Lung (tissue), 12 donors: Measurements from ENCODE around the gene EYA4. TPM values are rescaled to one million over a fixed set of nuclear protein-coding genes. Genes with fewer than 3 reads are reported as not detected.

Source experiments
- ATAC-seq: fragments of 200-7000 bp; cut with Tn5 transposase; one replicate; pipeline ENCODE4 v1.9.1; 2020; ENCODE audit warnings: moderate number of reproducible peaks; ENCODE audit not compliant: insufficient read depth, low FRiP score
- DNase-seq, 3 donors: peaks; one replicate each; pipeline ENCODE4 v3.0.0-alpha.2; 2013 to 2017
- H3K27ac ChIP-seq, 2 donors: one replicate each; pipeline ENCODE4 v1.5.1; 2013; ENCODE audit warnings: mild to moderate bottlenecking in 2 of 2, moderate library complexity in 2 of 2, control low read depth in 1 of 2, inconsistent platforms in 1 of 2, low read depth in 1 of 2, low read length in 1 of 2
- H3K27me3 ChIP-seq, 3 donors: one replicate each; pipeline ENCODE4 v1.5.1; 2013; ENCODE audit warnings: low read length in 2 of 3; ENCODE audit not compliant: control insufficient read depth in 3 of 3, insufficient read depth in 3 of 3
- H3K36me3 ChIP-seq, 4 donors: one replicate each; pipeline ENCODE4 v1.5.1; 2013; ENCODE audit warnings: low read length in 4 of 4, mild to moderate bottlenecking in 1 of 4, moderate library complexity in 1 of 4; ENCODE audit not compliant: control insufficient read depth in 4 of 4, insufficient read depth in 4 of 4
- H3K4me1 ChIP-seq, 5 donors: one replicate each; pipeline ENCODE4 v1.5.1; 2013; ENCODE audit warnings: low read length in 5 of 5, mild to moderate bottlenecking in 2 of 5, moderate library complexity in 1 of 5; ENCODE audit not compliant: control insufficient read depth in 5 of 5, insufficient read depth in 5 of 5
- H3K4me3 ChIP-seq: one replicate; pipeline ENCODE4 v1.5.1; 2013; ENCODE audit warnings: mild to moderate bottlenecking, control low read depth, moderate library complexity
- H3K9ac ChIP-seq, 2 donors: one replicate each; pipeline ENCODE4 v1.5.1; 2013; ENCODE audit warnings: low read length in 2 of 2, control low read depth in 1 of 2; ENCODE audit not compliant: insufficient read depth in 1 of 2
- H3K9me3 ChIP-seq, 4 donors: one replicate each; pipeline ENCODE4 v1.5.1; 2013; ENCODE audit warnings: low read length in 3 of 4, mild to moderate bottlenecking in 1 of 4, moderate library complexity in 1 of 4; ENCODE audit not compliant: control insufficient read depth in 4 of 4, insufficient read depth in 3 of 4
- CTCF ChIP-seq: IDR thresholded peaks from 2 replicates; pipeline ENCODE4 v1.5.1; 2012; ENCODE audit warnings: mild to moderate bottlenecking; ENCODE audit errors: control extremely low read depth, extremely low read depth
- WGBS, 2 donors: extraction: QIAGEN DNeasy Blood & Tissue Kit; methylation state at CpG; one replicate each; pipeline ENCODE4 v1.1.7; 2013; 5-methylcytosine and 5-hydroxymethylcytosine counted together
- polyA plus RNA-seq, 2 donors: library from polyadenylated mRNA; stranded (reverse); fragments of 200-250 nt; gene quantifications; one replicate each; pipeline ENCODE4 v1.2.1, GENCODE V29; 2013
- total RNA-seq, 2 donors: library from RNA; depleted of rRNA in 1 of 2; stranded (reverse); fragments of >200 nt in 1 of 2; gene quantifications; one replicate each; pipeline ENCODE4 v1.2.1, GENCODE V29; 2014 to 2021
- donor health status: control.
- donor health status: control.
- donor health status: Bipolar disorder and iron deficiency.
- donor health status: healthy.
- donor health status: DM: yes; HTN: yes; CAD: no.

EYA4 gene
- total and polyA plus RNA-seq, 4 donors: 0.49 to 7.4 (median 2.2) TPM

- 55 to 58% methylated on average over 3 of the region's 3 CpGs for WGBS, 2 donors
- TF ChIP-seq CTCF: no peak
- ATAC-seq (no peak), DNase-seq (no peak)
- no peaks in the 10 kb centered on the region for H3K36me3 ChIP-seq
- peaks cover 0 to 6% (median 0%) of the 10 kb centered on the region in 5 donors for H3K4me1 ChIP-seq
- H3K27ac ChIP-seq: no peak overlapping the region
- no peak overlapping the region for H3K9ac ChIP-seq
- no peaks in the 10 kb centered on the region for H3K27me3 ChIP-seq
- no peaks in the 10 kb centered on the region for H3K9me3 ChIP-seq
- H3K4me3 ChIP-seq: no peak overlapping the region
These were observed 99.4 kb downstream of the EYA4 start for GRCh38 chr6:133340557-133340956.

GRCh38 chr6:133341607-133342158 lies 100.5 kb downstream of the EYA4 start:
- Histone ChIP-seq H3K27ac (no peak overlapping the region), H3K9ac (no peak overlapping the region), H3K9me3 (no peaks in the 10 kb centered on the region), H3K36me3 (no peaks in the 10 kb centered on the region), H3K4me1 (peaks cover 0 to 6% (median 0%) of the 10 kb centered on the region in 5 donors), H3K27me3 (no peaks in the 10 kb centered on the region), H3K4me3 (no peak overlapping the region)
- ATAC-seq (peak; percentile 25), DNase-seq (peak in 2 of 3 donors; percentile 65 to 82)
- WGBS, 2 donors: 26 to 46% methylated on average over 1 of the region's 1 CpG
- no peak for TF ChIP-seq CTCF

GRCh38 chr6:133343220-133343619 lies 102.1 kb downstream of the EYA4 start:
- no peak overlapping the region for H3K9ac ChIP-seq
- no peak for TF ChIP-seq CTCF
- no peaks in the 10 kb centered on the region for H3K9me3 ChIP-seq
- H3K27me3 ChIP-seq: no peaks in the 10 kb centered on the region
- DNase-seq (no peak), ATAC-seq (no peak)
- no peak overlapping the region for H3K27ac ChIP-seq
- peaks cover 0 to 6% (median 0%) of the 10 kb centered on the region in 5 donors for H3K4me1 ChIP-seq
- 59 to 67% methylated on average over 3 of the region's 3 CpGs for WGBS, 2 donors
- H3K4me3 ChIP-seq: no peak overlapping the region
- no peaks in the 10 kb centered on the region for H3K36me3 ChIP-seq

GRCh38 chr6:133348846-133349245 lies 107.7 kb downstream of the EYA4 start:
- no peaks in the 10 kb centered on the region for H3K9me3 ChIP-seq
- ATAC-seq (no peak), DNase-seq (no peak)
- WGBS, 2 donors: 65 to 68% methylated on average over 3 of the region's 3 CpGs
- H3K27ac ChIP-seq: no peak overlapping the region
- no peaks in the 10 kb centered on the region for H3K36me3 ChIP-seq
- no peak overlapping the region for H3K9ac ChIP-seq
- TF ChIP-seq CTCF: no peak
- no peaks in the 10 kb centered on the region for H3K4me1 ChIP-seq
- no peak overlapping the region for H3K4me3 ChIP-seq
- H3K27me3 ChIP-seq: no peaks in the 10 kb centered on the region
